Measurements from ENCODE around the gene COX5B. TPM values are rescaled to one million over a fixed set of nuclear protein-coding genes. Genes with fewer than 3 reads are reported as not detected.
"Not testable (repeated sequence)": the region's sequence is repeated elsewhere in the genome, so short reads cannot be mapped to it uniquely, and the experiment has no call there.

The COX5B gene
- polyA plus RNA-seq, 1 donor (not counting 4 experiments of a cell fraction or from before 2014, with no cell fraction given), result 311 TPM

DNA sequence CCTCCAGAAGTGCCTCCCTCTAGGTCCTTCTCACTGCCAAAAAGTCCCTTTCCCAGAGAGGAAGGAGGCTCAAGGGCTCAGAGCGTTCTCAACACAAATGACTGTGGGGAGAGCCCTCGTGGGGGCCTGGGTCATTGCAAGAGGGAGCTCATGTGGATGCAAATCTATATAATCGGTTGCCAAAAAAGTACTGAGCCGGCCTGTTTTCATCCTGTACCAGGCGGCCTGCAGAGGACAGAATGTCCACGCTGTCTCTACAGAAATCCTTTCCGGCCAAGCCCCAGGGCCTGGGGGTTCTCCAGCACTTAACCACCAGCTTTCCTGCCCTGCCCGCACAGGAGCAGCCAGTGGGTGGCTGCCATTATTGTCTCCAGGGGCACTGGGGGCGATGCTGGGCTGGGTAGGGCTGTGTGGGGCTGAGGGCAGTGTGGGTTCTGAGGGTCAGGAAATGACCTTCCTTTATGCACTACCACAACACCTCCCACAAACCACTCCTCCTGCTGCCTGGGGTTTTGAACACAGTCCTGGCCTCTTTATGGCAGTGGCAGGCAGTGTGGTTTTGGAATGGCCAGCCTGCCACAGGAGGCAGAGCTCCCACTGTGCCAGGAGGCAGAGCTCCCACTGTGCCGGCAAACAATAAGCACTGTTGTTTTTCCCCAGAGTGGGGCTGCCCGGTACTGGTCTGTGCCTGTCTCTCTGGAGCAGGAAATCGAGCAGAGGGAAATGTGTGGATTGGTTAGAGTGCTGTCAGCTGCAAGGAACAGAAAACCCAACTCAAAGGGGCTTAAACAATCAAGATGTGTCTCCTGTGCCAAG lies 40.1 kb upstream of the COX5B start:
- FAIRE-seq; dilution Hi-C loops (cut with MboI; ENCODE audit: extremely low pct_ligation_motif_present, low sequenced_read_pairs); H3K9ac ChIP-seq (ENCODE audit: control insufficient read depth, extremely low read depth, insufficient read depth, low read length); H3K27me3 ChIP-seq (ENCODE audit: control insufficient read depth, extremely low read depth, insufficient read depth, low read length); DNase-seq (ENCODE audit: low read depth, low spot score); H3K36me3 ChIP-seq (ENCODE audit: control insufficient read depth in 2 of 2, extremely low read depth in 1 of 2, insufficient read depth in 2 of 2, low read length in 2 of 2); H3K4me2 ChIP-seq (ENCODE audit: control insufficient read depth, extremely low read depth, insufficient read depth, low read depth, low read length); H3K9me1 ChIP-seq (ENCODE audit: control insufficient read depth, extremely low read depth, insufficient read depth, low read length); H4K20me1 ChIP-seq (ENCODE audit: control insufficient read depth, extremely low read depth, insufficient read depth, low read length); H2AFZ ChIP-seq (ENCODE audit: control insufficient read depth, low read length); H3K4me3 ChIP-seq (ENCODE audit: control insufficient read depth in 2 of 3, extremely low read depth in 1 of 3, insufficient read depth in 2 of 3, low read depth in 1 of 3, low read length in 3 of 3); H3K4me1 ChIP-seq (ENCODE audit: control insufficient read depth, extremely low read depth, insufficient read depth, low read length); H3K27ac ChIP-seq (ENCODE audit: control insufficient read depth, insufficient read depth, low read length); H3K79me2 ChIP-seq (ENCODE audit: control insufficient read depth, insufficient read depth, low read length); H3K9me3 ChIP-seq (ENCODE audit: control insufficient read depth, low read depth, low read length): not testable (repeated sequence)

DNA sequence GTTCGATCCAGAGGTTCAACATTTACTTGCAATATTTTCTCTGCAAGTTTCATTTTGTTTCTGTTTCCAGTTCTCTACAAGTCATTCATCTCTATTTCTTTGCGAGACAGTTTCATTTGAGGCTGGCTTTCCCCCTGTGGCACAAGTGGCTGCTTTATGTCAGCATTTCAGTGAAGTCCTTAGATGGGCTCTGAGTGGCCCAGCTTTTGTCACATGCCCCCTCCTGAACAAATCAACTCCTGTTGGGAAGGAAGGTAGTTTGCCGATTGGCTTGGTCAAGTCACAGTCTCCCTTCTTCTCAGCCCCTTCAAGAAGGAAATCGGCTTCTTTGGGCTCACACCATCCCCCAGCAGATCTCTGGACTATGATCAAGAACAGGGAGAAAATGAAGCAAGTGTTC lies 37.1 kb upstream of the COX5B start:
- H3K9me1 ChIP-seq (ENCODE audit: control insufficient read depth, extremely low read depth, insufficient read depth, low read length); H3K4me3 ChIP-seq (ENCODE audit: control insufficient read depth in 2 of 3, extremely low read depth in 1 of 3, insufficient read depth in 2 of 3, low read depth in 1 of 3, low read length in 3 of 3); H3K79me2 ChIP-seq (ENCODE audit: control insufficient read depth, insufficient read depth, low read length); H3K9ac ChIP-seq (ENCODE audit: control insufficient read depth, extremely low read depth, insufficient read depth, low read length); H4K20me1 ChIP-seq (ENCODE audit: control insufficient read depth, extremely low read depth, insufficient read depth, low read length); H3K27ac ChIP-seq (ENCODE audit: control insufficient read depth, insufficient read depth, low read length); H2AFZ ChIP-seq (ENCODE audit: control insufficient read depth, low read length); H3K27me3 ChIP-seq (ENCODE audit: control insufficient read depth, extremely low read depth, insufficient read depth, low read length); FAIRE-seq; H3K36me3 ChIP-seq (ENCODE audit: control insufficient read depth in 2 of 2, extremely low read depth in 1 of 2, insufficient read depth in 2 of 2, low read length in 2 of 2); H3K4me2 ChIP-seq (ENCODE audit: control insufficient read depth, extremely low read depth, insufficient read depth, low read depth, low read length); H3K4me1 ChIP-seq (ENCODE audit: control insufficient read depth, extremely low read depth, insufficient read depth, low read length); dilution Hi-C loops (cut with MboI; ENCODE audit: extremely low pct_ligation_motif_present, low sequenced_read_pairs); DNase-seq (ENCODE audit: low read depth, low spot score); H3K9me3 ChIP-seq (ENCODE audit: control insufficient read depth, low read depth, low read length): not testable (repeated sequence)

DNA sequence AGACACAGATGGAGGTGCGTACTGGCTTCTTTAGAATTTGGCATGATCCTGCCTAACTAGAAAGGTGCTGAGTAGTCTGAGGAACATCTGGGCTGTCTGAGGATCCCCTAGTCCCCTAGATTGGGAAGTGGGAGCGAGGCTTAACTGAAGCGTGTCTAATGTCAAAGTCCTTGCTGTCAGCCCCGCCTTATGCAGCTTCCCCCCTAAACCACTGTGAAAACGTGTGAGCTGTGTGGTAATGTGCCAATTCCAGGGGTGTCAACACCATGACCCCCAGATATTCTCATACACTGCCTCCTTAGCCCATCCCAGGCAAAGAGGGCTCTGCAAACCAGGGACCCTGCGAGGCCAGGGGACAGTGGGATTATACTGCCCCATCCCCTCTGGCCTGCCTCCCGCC lies 34.0 kb upstream of the COX5B start:
- H3K9ac ChIP-seq (ENCODE audit: control insufficient read depth, extremely low read depth, insufficient read depth, low read length); H3K27me3 ChIP-seq (ENCODE audit: control insufficient read depth, extremely low read depth, insufficient read depth, low read length); DNase-seq (ENCODE audit: low read depth, low spot score); dilution Hi-C loops (cut with MboI; ENCODE audit: extremely low pct_ligation_motif_present, low sequenced_read_pairs); H4K20me1 ChIP-seq (ENCODE audit: control insufficient read depth, extremely low read depth, insufficient read depth, low read length); H3K79me2 ChIP-seq (ENCODE audit: control insufficient read depth, insufficient read depth, low read length); H3K4me2 ChIP-seq (ENCODE audit: control insufficient read depth, extremely low read depth, insufficient read depth, low read depth, low read length); FAIRE-seq; H2AFZ ChIP-seq (ENCODE audit: control insufficient read depth, low read length); H3K9me1 ChIP-seq (ENCODE audit: control insufficient read depth, extremely low read depth, insufficient read depth, low read length); H3K4me1 ChIP-seq (ENCODE audit: control insufficient read depth, extremely low read depth, insufficient read depth, low read length); H3K36me3 ChIP-seq (ENCODE audit: control insufficient read depth in 2 of 2, extremely low read depth in 1 of 2, insufficient read depth in 2 of 2, low read length in 2 of 2); H3K9me3 ChIP-seq (ENCODE audit: control insufficient read depth, low read depth, low read length); H3K4me3 ChIP-seq (ENCODE audit: control insufficient read depth in 2 of 3, extremely low read depth in 1 of 3, insufficient read depth in 2 of 3, low read depth in 1 of 3, low read length in 3 of 3); H3K27ac ChIP-seq (ENCODE audit: control insufficient read depth, insufficient read depth, low read length): not testable (repeated sequence)

DNA sequence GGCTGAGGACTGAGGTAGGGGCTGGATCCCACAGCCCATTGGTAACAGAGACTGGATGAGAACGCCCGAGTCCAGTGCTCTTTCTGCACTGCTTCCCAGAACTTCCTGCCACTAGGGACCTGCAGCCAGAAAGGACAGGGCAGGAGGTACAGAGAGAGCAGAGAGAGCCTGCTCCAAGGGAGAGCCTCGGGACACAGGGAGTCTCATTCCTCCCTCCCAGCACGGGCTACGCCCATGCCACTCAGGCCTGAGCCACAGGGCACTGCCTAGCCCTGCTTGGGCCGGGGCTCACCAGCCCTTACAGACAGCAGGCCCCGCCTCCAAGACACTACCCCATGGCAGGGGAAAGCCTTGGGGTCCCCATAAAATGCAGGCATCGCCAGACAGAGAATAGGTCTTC lies 30.1 kb upstream of the COX5B start:
- H3K4me1 ChIP-seq (ENCODE audit: control insufficient read depth, extremely low read depth, insufficient read depth, low read length); H3K9me3 ChIP-seq (ENCODE audit: control insufficient read depth, low read depth, low read length); FAIRE-seq; H3K4me2 ChIP-seq (ENCODE audit: control insufficient read depth, extremely low read depth, insufficient read depth, low read depth, low read length); H3K27me3 ChIP-seq (ENCODE audit: control insufficient read depth, extremely low read depth, insufficient read depth, low read length); H2AFZ ChIP-seq (ENCODE audit: control insufficient read depth, low read length); H3K36me3 ChIP-seq (ENCODE audit: control insufficient read depth in 2 of 2, extremely low read depth in 1 of 2, insufficient read depth in 2 of 2, low read length in 2 of 2); H3K27ac ChIP-seq (ENCODE audit: control insufficient read depth, insufficient read depth, low read length); H3K79me2 ChIP-seq (ENCODE audit: control insufficient read depth, insufficient read depth, low read length); H3K9ac ChIP-seq (ENCODE audit: control insufficient read depth, extremely low read depth, insufficient read depth, low read length); dilution Hi-C loops (cut with MboI; ENCODE audit: extremely low pct_ligation_motif_present, low sequenced_read_pairs); H3K4me3 ChIP-seq (ENCODE audit: control insufficient read depth in 2 of 3, extremely low read depth in 1 of 3, insufficient read depth in 2 of 3, low read depth in 1 of 3, low read length in 3 of 3); H3K9me1 ChIP-seq (ENCODE audit: control insufficient read depth, extremely low read depth, insufficient read depth, low read length); DNase-seq (ENCODE audit: low read depth, low spot score); H4K20me1 ChIP-seq (ENCODE audit: control insufficient read depth, extremely low read depth, insufficient read depth, low read length): not testable (repeated sequence)
